Mammary microvascular endothelial cell (primary cell): ENCODE measurements around the gene RASL12. TPM values are rescaled to one million over a fixed set of nuclear protein-coding genes. Genes with fewer than 3 reads are reported as not detected.

Experiments used
- total RNA-seq: library from RNA; depleted of rRNA; stranded (reverse); fragments of >200 nt; gene quantifications from 2 replicates; pipeline ENCODE4 v1.2.3, GENCODE V29; 2015

The RASL12 gene
- not detected in 2 replicates for total RNA-seq

GRCh38 chr15:65067645-65068402, at the start of gene RASL12:
Gene RASL12, minus strand, starts transcription at chr15:65067991. Its CDS starts 156 bp downstream, at chr15:65067835.

GRCh38 chr15:65115086-65115485, 47.3 kb upstream of the RASL12 start, which contains the start of gene UBAP1L:
Gene UBAP1L, minus strand, starts transcription at chr15:65115200. Its CDS starts 8,985 bp downstream, at chr15:65106215.

GRCh38 chr15:65076486-65077290, 8.9 kb upstream of the RASL12 start, which contains the start of gene KBTBD13:
Gene KBTBD13, plus strand, starts transcription at chr15:65076746. Its CDS starts 70 bp downstream, at chr15:65076816.

GRCh38 chr15:65044724-65045481, 22.9 kb downstream of the RASL12 start, which contains the start of gene SLC51B:
Gene SLC51B, plus strand, starts transcription at chr15:65045387. Its CDS starts 4,618 bp downstream, at chr15:65050005.

GRCh38 chr15:65028921-65029735, 38.7 kb downstream of the RASL12 start, which contains the start of gene MTFMT:
Gene MTFMT, minus strand, starts transcription at chr15:65029639. Its CDS starts 26 bp downstream, at chr15:65029613.

Other genes starting within 250 kb of the RASL12 start
- gene PIF1, start 242.3 kb downstream of the RASL12 start, total RNA-seq: 15.1 and 16.0 TPM in 2 replicates
- gene PLEKHO2, start 226.1 kb downstream of the RASL12 start, total RNA-seq: 20.1 and 22.5 TPM in 2 replicates
- gene ANKDD1A, start 156.1 kb downstream of the RASL12 start, total RNA-seq: 0.73 and 1.9 TPM in 2 replicates
- 78.2 and 81.9 TPM in 2 replicates for gene SPG21, start 78.1 kb downstream of the RASL12 start, total RNA-seq
- gene MTFMT, start 38.4 kb downstream of the RASL12 start, total RNA-seq: 25.8 and 34.2 TPM in 2 replicates
- not detected in 2 replicates for gene SLC51B, start 22.6 kb downstream of the RASL12 start, total RNA-seq
- not detected in 2 replicates for gene KBTBD13, start 8.8 kb upstream of the RASL12 start, total RNA-seq
- gene UBAP1L, start 47.2 kb upstream of the RASL12 start, total RNA-seq: 0.20 and 1.3 TPM in 2 replicates
- 17.5 and 18.8 TPM in 2 replicates for gene PDCD7, start 65.8 kb upstream of the RASL12 start, total RNA-seq
- 19.3 and 23.5 TPM in 2 replicates for gene CLPX, start 117.4 kb upstream of the RASL12 start, total RNA-seq
- gene CILP, start 143.5 kb upstream of the RASL12 start, total RNA-seq: not detected in 2 replicates
- 3.4 and 4.9 TPM in 2 replicates for gene PARP16, start 218.9 kb upstream of the RASL12 start, total RNA-seq
- not detected in 2 replicates for gene RNU5A-1, start 228.1 kb upstream of the RASL12 start, total RNA-seq
- not detected in 2 replicates for gene RNU5B-1, start 236.7 kb upstream of the RASL12 start, total RNA-seq